PC-9 (cell line): Measurements from ENCODE around the gene MAX.

Experiments
- EZH2 ChIP-seq: fragments of 200-600 bp; sonication (generic); IDR thresholded peaks from 2 replicates; pipeline ENCODE4 v1.8.0; 2017; ENCODE audit warnings: antibody characterized with exemption, low read depth
- TF ChIP-seq, protein P1 (sequence below): fragments of 200-600 bp; sonication (generic); conservative IDR thresholded peaks from 2 replicates; pipeline ENCODE4 v1.6.1; 2017; ENCODE audit warnings: mixed run types, antibody characterized with exemption, mild to moderate bottlenecking, moderate library complexity

DNA sequence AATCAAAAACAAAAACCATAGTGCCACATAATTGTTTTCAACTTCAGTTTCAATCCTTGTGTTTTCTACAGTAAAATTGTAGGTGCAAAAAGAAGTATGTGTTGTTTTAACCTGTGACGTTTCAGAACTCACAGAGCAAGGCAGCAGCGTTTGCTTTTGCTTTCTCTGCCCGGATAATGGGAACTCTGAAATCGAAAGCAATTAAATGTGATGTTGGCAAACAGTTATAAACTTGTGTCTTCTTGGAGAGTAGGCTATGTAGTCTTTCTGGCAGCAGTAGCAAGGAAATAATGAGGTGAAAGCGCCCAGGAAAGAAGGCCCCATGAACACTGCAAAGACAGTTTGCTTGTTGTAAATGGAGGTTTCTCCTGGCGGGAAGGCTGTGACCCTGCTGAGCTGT is 76.5 kb downstream of the MAX start:
- TF ChIP-seq, protein P1, sequence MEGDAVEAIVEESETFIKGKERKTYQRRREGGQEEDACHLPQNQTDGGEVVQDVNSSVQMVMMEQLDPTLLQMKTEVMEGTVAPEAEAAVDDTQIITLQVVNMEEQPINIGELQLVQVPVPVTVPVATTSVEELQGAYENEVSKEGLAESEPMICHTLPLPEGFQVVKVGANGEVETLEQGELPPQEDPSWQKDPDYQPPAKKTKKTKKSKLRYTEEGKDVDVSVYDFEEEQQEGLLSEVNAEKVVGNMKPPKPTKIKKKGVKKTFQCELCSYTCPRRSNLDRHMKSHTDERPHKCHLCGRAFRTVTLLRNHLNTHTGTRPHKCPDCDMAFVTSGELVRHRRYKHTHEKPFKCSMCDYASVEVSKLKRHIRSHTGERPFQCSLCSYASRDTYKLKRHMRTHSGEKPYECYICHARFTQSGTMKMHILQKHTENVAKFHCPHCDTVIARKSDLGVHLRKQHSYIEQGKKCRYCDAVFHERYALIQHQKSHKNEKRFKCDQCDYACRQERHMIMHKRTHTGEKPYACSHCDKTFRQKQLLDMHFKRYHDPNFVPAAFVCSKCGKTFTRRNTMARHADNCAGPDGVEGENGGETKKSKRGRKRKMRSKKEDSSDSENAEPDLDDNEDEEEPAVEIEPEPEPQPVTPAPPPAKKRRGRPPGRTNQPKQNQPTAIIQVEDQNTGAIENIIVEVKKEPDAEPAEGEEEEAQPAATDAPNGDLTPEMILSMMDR: no peak
- no peak for TF ChIP-seq EZH2
